GM12875 (cell line): Measurements from ENCODE around the gene TMEM117.

Experiments
- H3K4me3 ChIP-seq: one replicate; pipeline ENCODE4 v1.5.1; 2011; ENCODE audit warnings: low read depth, low read length, control low read depth
- TF ChIP-seq, protein P1 (sequence below): IDR thresholded peaks from 2 replicates; pipeline ENCODE4 v1.5.1; 2011; ENCODE audit warnings: low read depth, mild to moderate bottlenecking, control low read depth, inconsistent platforms, low read length, moderate library complexity, borderline replicate concordance; ENCODE audit not compliant: insufficient read depth

Gene TMEM117

GRCh38 chr12:44381341-44381740, 545.5 kb downstream of the TMEM117 start:
- TF ChIP-seq, protein P1, sequence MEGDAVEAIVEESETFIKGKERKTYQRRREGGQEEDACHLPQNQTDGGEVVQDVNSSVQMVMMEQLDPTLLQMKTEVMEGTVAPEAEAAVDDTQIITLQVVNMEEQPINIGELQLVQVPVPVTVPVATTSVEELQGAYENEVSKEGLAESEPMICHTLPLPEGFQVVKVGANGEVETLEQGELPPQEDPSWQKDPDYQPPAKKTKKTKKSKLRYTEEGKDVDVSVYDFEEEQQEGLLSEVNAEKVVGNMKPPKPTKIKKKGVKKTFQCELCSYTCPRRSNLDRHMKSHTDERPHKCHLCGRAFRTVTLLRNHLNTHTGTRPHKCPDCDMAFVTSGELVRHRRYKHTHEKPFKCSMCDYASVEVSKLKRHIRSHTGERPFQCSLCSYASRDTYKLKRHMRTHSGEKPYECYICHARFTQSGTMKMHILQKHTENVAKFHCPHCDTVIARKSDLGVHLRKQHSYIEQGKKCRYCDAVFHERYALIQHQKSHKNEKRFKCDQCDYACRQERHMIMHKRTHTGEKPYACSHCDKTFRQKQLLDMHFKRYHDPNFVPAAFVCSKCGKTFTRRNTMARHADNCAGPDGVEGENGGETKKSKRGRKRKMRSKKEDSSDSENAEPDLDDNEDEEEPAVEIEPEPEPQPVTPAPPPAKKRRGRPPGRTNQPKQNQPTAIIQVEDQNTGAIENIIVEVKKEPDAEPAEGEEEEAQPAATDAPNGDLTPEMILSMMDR: no peak
- no peak overlapping the region for H3K4me3 ChIP-seq

DNA sequence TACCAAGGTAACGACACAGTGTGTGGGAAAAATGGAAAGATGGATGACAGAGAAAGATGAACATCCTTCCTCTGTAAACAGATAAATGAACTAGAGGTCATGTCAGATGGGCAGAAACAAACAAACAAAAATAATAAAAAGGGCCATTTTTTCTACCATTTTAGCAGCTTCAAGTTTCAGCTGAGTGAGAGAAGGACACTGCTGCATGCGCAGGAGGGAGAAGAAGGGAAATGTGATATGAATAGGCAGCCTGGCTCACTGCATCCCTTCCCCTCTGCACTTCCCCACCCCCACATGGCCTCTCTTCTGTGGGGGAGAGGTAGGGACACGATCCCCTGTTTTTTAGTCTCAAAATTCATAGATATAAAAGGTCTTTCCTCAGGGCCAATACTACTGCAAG, 548.3 kb downstream of the TMEM117 start:
- H3K4me3 ChIP-seq: no peak overlapping the region
- TF ChIP-seq, protein P1: no peak

GRCh38 chr12:44385964-44386363, 550.1 kb downstream of the TMEM117 start:
- H3K4me3 ChIP-seq: no peak overlapping the region
- TF ChIP-seq, protein P1: no peak

DNA sequence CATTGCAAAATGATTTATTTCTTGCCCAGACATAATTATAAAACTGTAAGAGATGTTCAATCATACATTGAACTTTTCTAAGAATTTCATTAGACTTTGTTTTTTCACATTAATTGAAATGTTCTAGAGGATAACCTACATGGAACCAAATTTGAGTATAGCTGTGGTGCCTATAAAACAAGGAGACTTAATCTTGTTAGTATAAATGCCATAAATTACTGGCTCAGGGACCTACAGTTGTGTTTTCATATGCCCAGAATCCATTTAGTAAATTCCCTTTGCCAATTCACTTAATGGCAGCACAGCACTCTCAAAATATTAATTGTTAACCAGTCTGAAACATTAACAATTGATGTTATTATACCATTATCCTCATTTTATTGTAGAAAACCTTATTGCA, 551.7 kb downstream of the TMEM117 start:
- TF ChIP-seq, protein P1: no peak
- no peak overlapping the region for H3K4me3 ChIP-seq

GRCh38 chr12:44389038-44389437, 553.2 kb downstream of the TMEM117 start:
- H3K4me3 ChIP-seq: no peak overlapping the region
- TF ChIP-seq, protein P1: no peak

DNA sequence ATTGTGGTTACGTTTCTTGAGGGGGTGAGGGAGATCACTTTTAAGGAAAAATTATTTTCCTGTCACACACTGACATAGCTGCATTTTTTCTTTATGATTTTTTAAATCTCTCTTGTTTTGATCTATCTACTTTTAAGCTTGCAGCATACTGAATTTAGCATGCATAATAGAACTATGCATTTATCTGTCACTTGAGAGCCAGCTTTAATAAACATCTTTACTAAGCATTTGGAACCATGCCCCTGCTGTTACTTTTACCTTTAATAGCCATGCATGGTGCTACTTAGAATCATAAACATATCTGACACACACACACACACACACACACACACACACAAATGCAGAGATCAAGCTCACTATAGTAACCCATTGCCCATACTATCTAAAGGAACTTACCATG, 554.0 kb downstream of the TMEM117 start:
- no peak overlapping the region for H3K4me3 ChIP-seq
- TF ChIP-seq, protein P1: no peak

DNA sequence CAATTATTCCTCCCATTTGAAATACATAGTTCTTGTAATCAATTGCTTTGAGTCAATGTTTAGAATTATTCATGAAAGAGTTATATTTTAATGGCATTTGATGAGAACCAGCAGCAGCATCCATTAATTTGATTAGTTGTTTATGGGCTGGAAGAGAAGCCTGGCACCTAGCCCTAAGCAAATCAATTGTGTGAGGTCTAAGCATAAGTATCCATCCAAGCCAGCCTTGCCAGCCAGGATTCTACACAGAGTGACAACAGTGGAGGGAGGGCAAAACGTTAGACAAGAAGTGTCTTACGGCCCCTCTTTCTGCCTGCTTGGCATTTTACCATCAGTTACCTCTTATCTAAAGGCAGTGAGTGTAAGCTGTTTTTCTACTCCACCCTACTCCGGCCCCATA, 561.8 kb downstream of the TMEM117 start:
- TF ChIP-seq, protein P1: no peak

More for the DNA sequence above, 561.8 kb downstream of the TMEM117 start:
- no peak overlapping the region for H3K4me3 ChIP-seq
